Nephron (organoid): ENCODE measurements around the gene CLTCL1.

Source experiments
- H3K27ac Mint-ChIP-seq, 3 experiments: 2 replicates each; pipeline ENCODE4 v1.8.0; 2020; ENCODE audit warnings: mixed read lengths in 3 of 3, mild to moderate bottlenecking in 2 of 3, moderate library complexity in 1 of 3
- H3K27me3 Mint-ChIP-seq: 2 replicates; pipeline ENCODE4 v1.8.0; 2021; ENCODE audit warnings: low read depth, mild to moderate bottlenecking, moderate library complexity, mixed read lengths
- H3K36me3 Mint-ChIP-seq: 2 replicates; pipeline ENCODE4 v1.8.0; 2020; ENCODE audit warnings: low read depth, mixed read lengths
- H3K4me1 Mint-ChIP-seq: 2 replicates; pipeline ENCODE4 v1.8.0; 2020; ENCODE audit warnings: mixed read lengths
- H3K4me3 Mint-ChIP-seq, 3 experiments: 2 replicates each; pipeline ENCODE4 v1.8.0; 2020; ENCODE audit warnings: mild to moderate bottlenecking in 3 of 3, mixed read lengths in 3 of 3, moderate library complexity in 2 of 3
- H3K9me3 Mint-ChIP-seq: 2 replicates; pipeline ENCODE4 v1.8.0; 2020; ENCODE audit warnings: mixed read lengths
- CTCF ChIP-seq, 3 experiments: fragments of 200-600 bp; sonication (generic); IDR thresholded peaks; one replicate each; pipeline ENCODE4 v1.5.0; 2021; ENCODE audit warnings: antibody characterized with exemption in 3 of 3; ENCODE audit not compliant: unreplicated experiment in 3 of 3

CLTCL1 gene

DNA sequence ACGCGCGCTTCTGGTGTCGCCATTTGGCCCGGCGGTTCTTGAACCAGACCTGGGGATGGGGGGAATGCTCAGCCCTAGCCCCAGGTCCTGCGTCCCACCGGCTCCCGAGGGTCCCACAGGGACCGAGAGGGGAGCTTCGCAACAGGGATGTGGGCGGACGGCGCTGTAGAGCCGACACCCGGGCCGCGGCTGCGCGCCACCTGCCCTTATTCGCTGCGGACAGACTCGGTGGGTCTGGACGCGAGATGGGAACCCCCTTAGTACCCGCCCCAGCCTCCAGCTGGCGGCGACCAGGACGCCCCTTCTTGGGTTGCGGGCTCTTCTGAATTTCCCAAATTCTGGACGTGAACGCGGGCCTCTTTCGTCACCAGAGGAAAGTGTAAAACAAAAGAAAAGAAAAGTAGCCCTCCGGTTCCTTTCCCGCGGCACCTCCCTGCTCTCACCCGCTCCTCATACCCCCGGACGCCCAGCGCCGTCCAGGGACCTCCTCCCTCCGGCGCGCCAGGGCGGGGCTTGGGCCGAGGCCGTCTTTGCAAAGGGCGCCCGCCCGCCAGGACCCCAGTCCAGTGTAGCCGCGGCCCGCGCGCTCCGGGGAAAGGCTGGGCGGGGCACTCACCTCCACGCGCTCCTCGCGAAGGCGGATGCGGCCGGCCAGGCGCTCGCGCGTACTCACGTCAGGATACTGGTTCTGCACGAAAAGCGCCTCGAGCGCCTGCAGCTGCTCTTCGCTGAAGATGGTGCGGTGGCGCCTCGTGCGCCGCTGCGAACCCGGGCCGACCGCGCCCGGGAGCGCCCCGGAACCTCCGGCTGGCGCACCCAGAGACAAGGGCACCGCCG lies 142.3 kb downstream of the CLTCL1 start:
- H3K4me3 Mint-ChIP-seq = no peak overlapping the region
- peaks cover 6% of the 10 kb centered on the region for H3K4me1 Mint-ChIP-seq
- TF ChIP-seq CTCF (IDR thresholded peaks at IDR 0.05; ENCODE audit: unreplicated experiment in 3 of 3) = no peak
- H3K9me3 Mint-ChIP-seq = peaks cover 13% of the 10 kb centered on the region
- H3K27ac Mint-ChIP-seq = no peak overlapping the region
- H3K36me3 Mint-ChIP-seq = peaks cover 4% of the 10 kb centered on the region
- peaks cover 84% of the 10 kb centered on the region for H3K27me3 Mint-ChIP-seq

DNA sequence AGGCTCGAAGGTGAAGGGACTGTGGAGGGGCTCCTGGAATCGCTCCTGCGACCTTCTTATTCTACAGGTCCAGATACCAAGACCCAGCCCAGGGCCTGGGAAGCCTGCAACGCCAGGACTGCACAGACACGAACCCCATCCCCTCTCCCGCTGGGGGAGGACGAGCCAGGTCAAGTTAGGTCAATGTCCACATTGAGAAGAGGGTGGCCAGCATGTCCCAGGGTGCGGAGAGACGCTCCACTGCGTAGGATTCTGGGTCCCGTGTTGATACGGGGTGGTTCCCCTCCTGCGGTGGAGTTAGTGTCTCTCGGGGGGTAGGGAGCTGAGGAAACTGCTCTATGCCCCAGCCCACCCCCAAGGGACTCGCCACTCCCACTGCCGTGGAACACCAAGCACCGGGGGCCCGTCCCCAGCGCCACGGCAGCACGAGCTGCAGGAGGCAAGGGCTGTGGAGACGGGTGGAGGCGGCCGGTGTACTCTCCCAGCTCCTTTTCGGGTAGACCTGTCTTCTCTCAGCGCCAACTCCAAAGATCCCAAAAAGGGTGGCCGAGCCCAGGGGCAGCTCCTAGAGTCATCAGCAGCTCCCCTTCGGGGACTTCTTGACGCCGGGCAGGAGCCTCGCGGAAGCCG lies 143.0 kb downstream of the CLTCL1 start:
- no peak overlapping the region for H3K27ac Mint-ChIP-seq
- H3K9me3 Mint-ChIP-seq = peaks cover 9% of the 10 kb centered on the region
- no peak for TF ChIP-seq CTCF (IDR thresholded peaks at IDR 0.05; ENCODE audit: unreplicated experiment in 3 of 3)
- H3K4me3 Mint-ChIP-seq = no peak overlapping the region
- H3K4me1 Mint-ChIP-seq = peaks cover 12% of the 10 kb centered on the region
- peaks cover 77% of the 10 kb centered on the region for H3K27me3 Mint-ChIP-seq
- H3K36me3 Mint-ChIP-seq = peaks cover 4% of the 10 kb centered on the region

DNA sequence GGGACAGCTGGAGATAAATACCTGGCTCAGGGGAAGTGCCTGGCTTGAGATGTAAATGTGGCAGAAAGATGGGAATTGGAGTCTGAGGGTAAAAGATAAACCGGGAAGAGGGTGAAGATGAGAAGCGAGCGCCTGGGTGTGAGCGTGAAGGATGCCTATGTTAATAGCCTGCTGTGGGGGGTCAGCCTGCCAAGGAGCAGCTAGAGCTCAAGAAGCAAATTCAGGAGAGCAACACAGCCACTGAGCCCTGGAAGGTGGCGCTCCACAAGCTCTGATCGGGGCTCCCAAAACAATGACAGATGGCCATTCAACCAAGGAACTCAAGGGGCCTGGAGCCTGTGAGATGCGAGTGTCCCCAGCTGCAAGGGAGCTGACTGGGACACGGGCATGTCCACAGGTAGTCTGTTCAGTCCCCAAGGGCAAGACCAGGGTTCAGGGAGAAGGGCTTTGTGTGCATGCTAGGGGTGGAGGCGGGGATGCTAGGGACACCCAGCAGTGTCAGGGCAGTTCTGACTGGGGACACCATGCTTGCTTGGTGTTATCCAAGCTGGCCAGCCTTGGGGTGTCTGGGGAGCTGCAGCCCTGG lies 144.2 kb downstream of the CLTCL1 start:
- Mint-ChIP-seq H3K4me3 (no peak overlapping the region), H3K36me3 (peaks cover 4% of the 10 kb centered on the region), H3K4me1 (peaks cover 12% of the 10 kb centered on the region), H3K27me3 (peaks cover 64% of the 10 kb centered on the region), H3K9me3 (peaks cover 4% of the 10 kb centered on the region), H3K27ac (no peak overlapping the region)
- TF ChIP-seq CTCF (IDR thresholded peaks at IDR 0.05; ENCODE audit: unreplicated experiment in 3 of 3) = no peak

- no peak overlapping the region for H3K4me3 Mint-ChIP-seq
- H3K4me1 Mint-ChIP-seq = peaks cover 12% of the 10 kb centered on the region
- no peaks in the 10 kb centered on the region for H3K9me3 Mint-ChIP-seq
- no peak overlapping the region for H3K27ac Mint-ChIP-seq
- H3K27me3 Mint-ChIP-seq = peaks cover 55% of the 10 kb centered on the region
- peaks cover 5% of the 10 kb centered on the region for H3K36me3 Mint-ChIP-seq
- no peak for TF ChIP-seq CTCF (IDR thresholded peaks at IDR 0.05; ENCODE audit: unreplicated experiment in 3 of 3)
These were observed 145.1 kb downstream of the CLTCL1 start for GRCh38 chr22:19146215-19146968.

DNA sequence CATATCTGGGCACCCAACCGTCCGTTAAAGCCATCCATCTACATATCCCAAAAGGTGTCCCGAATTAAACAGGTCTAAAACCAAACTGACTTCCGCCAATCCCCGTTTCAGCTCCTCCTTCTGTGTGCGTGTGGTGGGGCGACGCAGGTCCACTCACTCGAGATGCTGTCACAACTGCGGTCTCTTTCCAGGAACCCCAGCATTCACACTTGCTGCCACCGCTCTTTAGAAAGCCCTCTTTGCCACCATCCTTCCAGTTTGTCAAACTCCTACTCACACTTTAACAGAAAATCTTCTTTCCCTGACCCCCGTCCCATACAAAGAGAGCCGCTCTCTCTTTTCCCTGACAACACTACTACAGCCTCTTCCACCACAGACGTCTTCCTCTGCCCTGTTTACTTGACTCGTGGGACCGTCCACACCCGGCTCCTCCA lies 147.5 kb downstream of the CLTCL1 start:
- H3K4me1 Mint-ChIP-seq = peaks cover 12% of the 10 kb centered on the region
- no peak for TF ChIP-seq CTCF (IDR thresholded peaks at IDR 0.05; ENCODE audit: unreplicated experiment in 3 of 3)
- H3K4me3 Mint-ChIP-seq = peak overlapping the region; percentile 95 to 99 (median 95)
- peaks cover 18% of the 10 kb centered on the region for H3K36me3 Mint-ChIP-seq
- H3K9me3 Mint-ChIP-seq = no peaks in the 10 kb centered on the region
- peaks cover 41% of the 10 kb centered on the region for H3K27me3 Mint-ChIP-seq
- H3K27ac Mint-ChIP-seq = peak overlapping the region in 1 of 3 experiments; percentile 1
